CD4-positive, alpha-beta T cell treated with Interleukin-21 for 1 hour (primary cell): ENCODE data around the gene CCT8L2.
"Not testable (repeated sequence)": the region's sequence is repeated elsewhere in the genome, so short reads cannot be mapped to it uniquely, and the experiment has no call there.

Experiments
- DNase-seq: peaks from one replicate; pipeline ENCODE4 v3.0.0-alpha.2; 2020

CCT8L2 gene, protein sequence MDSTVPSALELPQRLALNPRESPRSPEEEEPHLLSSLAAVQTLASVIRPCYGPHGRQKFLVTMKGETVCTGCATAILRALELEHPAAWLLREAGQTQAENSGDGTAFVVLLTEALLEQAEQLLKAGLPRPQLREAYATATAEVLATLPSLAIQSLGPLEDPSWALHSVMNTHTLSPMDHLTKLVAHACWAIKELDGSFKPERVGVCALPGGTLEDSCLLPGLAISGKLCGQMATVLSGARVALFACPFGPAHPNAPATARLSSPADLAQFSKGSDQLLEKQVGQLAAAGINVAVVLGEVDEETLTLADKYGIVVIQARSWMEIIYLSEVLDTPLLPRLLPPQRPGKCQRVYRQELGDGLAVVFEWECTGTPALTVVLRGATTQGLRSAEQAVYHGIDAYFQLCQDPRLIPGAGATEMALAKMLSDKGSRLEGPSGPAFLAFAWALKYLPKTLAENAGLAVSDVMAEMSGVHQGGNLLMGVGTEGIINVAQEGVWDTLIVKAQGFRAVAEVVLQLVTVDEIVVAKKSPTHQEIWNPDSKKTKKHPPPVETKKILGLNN

DNA sequence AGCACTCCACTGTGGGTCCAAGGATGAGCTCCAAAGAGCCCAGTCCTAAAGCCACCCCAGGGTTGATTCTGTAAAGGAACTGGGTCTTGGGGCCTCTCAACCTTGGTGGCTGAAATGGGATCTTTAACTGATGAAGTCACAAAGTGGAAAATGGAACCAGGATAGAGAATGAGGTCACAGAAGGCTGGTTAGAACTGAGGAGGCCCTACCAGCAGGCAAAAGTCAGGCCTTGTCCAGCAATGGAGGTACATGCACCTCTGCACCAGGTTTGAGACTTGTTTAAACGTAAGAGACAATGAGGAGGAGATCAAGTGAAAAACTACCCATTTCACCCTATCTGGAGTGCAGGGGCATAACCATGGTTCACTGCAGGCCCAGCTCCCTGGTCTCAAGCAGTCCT, at the start of gene CCT8L2:
Gene CCT8L2 (minus strand): TSS at position 101 of the 400 bp plus-strand sequence. CDS start 260 bp downstream, outside the sequence.
- DNase-seq: not testable (repeated sequence)

GRCh38 chr22:16635442-16635841, 42.8 kb upstream of the CCT8L2 start:
- not testable (repeated sequence) for DNase-seq

DNA sequence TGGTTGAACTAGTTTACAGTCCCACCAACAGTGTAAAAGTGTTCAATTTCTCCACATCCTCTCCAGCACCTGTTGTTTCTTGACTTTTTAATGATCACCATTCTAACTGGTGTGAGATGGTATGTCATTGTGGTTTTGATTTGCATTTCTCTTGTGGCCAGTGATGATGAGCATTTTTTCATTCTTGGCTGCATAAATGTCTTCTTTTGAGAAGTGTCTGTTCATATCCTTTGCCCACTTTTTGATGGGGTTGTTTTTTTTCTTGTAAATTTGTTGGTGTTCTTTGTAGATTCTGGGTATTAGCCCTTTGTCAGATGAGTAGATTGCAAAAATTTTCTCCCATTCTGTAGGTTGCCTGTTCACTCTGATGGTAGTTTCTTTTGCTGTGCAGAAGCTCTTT, 41.5 kb upstream of the CCT8L2 start:
- DNase-seq: not testable (repeated sequence)

DNA sequence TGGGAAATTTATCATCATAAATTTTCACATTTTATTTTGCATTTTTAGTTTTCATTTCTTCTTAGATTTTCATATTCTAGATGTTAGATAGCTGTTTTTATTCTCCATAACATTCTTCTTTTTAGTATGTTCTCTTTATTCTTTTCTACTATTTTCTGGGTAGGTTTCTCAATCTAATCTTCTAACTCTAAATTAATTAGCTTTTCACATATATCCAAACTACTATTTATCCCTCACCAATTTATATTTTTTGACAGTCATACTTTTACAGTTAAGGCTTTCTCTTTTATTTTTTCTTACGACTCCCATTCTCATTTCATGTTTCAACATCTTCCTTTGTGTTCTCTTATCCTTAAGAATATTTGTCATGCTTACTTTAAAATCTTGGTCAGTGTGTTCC, 35.9 kb upstream of the CCT8L2 start:
- DNase-seq: not testable (repeated sequence)

GRCh38 chr22:16625018-16625417, 32.4 kb upstream of the CCT8L2 start:
- DNase-seq: not testable (repeated sequence)

DNA sequence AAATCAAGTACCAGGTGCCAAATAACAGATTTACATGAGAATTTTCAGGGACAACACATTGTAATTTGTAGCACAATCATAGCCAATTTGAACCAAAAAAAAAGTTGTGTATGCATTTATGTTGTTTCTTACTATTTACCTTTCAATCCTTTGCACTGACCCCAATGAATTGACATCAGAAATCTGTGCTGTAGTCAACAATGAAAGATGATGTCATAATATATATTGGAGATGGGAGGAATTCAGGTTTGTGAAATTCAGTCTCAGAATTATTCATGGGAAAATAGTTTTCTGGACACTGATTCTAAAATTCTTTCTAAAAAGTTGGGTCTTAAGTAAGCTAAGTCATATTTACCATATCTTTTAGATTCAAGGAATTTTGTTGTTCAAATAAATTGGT, 31.0 kb upstream of the CCT8L2 start:
- DNase-seq: not testable (repeated sequence)

GRCh38 chr22:16617516-16617915, 24.9 kb upstream of the CCT8L2 start:
- not testable (repeated sequence) for DNase-seq

DNA sequence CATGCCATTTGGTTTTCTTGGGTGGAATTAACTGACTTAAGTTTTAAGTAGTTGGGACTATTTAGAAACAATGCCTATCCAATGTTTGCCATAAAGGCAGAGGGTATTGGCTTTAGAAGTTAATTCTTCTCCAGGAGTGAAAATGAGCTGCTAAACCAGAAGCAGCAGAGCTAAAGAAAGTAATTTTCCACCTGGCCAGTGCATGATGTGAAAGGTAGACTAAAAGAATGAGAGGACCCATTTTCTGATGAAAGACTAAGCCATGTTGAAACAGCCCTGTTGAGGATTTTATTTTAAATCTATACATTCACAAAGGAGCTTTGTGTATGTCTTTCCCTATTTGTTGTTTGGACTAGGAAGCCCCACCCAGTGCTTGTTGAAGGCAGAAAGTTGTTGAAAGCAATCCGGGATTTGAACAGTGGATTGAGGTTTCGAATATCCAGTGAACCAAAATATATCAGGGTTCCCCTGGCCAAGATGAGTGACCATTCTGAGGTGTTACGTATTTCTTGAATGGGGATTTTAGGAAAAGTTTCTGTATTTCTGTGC, 23.9 kb upstream of the CCT8L2 start:
- DNase-seq: not testable (repeated sequence)

DNA sequence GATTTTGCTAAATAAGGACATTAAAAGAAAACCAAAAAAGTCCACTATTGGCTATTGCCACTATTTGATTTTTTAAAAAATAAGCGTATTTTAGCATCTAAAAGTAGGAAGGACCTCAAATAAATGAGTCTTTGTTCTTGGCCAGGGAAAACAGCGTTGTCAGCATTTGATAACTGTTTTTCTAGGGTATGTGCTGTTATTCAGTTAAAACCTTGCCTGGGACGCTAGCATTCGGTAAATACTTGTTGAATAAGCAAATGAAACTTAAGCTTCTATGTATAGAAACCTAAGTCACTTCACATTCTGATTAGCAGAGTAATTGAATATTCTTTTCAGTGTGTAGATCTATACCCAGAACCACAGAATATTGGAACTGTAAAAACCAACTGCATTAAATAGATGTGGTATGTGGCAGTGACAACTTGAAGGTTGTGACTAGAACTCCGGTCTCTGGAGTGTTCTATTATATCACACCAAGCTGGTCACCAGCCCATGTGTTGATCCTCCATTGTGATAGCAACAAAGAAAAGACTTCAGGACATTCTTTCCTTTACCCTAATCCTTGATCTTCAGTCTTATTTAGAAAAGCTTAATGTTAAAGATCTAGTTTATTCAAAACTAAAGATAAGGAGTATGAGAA, 23.1 kb upstream of the CCT8L2 start:
- DNase-seq: not testable (repeated sequence)

DNA sequence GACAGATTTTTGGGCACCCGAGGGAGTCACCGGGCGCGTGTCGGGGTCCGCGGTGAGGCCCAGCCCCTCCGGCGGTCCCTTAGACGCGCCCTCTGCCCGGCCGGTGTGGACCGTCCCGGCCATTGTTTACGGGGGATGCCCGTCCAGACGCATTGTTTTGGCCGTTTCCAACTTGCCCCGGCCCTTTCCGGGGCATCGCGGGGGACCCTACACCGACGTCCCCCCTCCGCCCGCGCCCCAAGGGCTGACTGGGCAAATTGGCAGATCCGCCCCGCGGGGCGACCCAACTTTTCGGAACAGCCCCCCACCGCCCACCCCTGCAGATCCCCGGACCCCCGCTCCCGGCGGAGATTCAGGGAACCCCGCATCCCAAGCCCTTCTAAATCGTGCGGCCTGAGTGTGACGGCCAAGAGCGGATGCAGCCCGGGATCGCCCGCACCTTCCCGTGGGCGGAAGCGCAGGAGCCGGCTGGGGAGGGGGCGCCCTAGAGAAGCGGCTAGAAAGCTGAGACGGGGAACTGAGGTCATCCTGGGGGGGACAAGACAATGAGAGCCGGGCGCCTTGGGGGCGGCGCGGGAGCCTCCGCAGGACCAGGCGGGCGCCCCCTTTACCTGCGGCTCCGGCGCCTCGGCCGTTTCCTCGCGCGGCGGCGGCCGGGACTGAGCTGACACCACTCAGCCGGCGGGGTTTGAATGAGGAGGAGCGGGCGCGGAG, 17.1 kb upstream of the CCT8L2 start:
- DNase-seq: no peak

DNA sequence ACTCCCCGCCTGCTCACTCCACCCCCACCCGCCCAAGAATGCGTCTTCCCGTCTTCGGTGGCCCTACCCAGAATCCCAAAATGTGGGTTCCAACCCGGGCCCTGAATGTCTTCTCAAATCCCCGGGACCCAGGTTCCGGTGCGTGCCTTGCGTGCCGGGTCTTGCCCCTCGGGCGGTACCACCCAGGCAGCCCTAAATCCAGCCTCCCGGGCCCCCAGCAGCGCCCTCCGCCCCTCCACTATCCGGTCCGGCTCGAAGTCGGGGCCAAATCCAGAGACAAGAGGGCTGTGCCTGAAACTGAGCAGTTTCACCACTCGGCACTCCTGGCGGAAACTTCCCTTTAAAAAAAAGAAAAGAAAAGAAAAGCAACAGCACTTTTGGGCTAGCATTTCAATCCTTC, 16.3 kb upstream of the CCT8L2 start:
- DNase-seq: no peak

DNA sequence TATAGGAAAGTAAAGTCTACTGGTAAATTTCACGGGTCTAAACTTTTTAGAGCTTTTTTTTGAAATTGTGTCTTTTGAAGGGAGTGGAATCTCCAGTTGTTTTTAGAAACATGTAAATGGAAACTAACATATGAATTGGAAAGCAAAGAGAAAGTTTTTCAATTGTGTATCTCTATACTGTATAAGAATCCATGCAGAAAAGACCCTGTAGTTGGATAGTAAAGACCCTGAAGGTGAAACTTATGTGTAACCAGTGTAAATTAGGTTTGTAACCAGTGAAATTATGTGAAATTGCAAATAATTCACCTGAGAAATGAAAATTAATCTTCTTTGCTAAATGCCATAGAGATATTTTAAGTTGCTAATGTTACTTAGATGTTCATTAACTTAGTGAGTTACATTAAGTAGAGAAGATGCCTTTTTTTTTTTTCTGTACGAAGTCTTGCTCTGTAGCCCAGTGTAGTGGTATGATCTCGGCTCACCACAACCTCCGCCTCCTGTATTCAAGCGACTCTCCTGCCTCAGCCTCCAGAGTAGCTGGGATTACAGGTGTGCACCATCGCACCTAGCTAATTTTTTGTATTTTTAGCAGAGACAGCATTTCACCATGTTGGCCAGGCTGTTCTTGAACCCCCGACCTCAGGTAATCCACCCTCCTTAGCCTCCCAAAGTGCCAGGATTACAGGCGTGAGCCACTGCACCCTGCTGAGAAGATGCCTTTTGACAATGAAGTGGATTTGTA, 11.8 kb upstream of the CCT8L2 start:
- not testable (repeated sequence) for DNase-seq

GRCh38 chr22:16603770-16604242, 11.2 kb upstream of the CCT8L2 start:
- not testable (repeated sequence) for DNase-seq

DNA sequence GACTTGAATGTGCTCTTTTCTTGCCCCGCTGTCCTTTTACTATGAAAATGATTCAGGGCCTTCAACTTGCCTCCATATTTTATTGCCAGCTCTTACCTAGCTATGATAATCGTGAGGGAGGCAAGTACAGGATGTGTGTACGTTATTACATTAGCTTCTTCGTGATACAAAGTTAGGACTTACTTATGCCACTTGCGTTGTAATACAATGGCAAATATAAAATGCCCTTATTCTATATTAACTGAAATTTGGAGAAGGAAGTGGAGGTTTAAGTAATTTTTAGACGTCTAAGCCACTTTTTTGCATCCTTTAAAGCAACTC, 10.8 kb upstream of the CCT8L2 start:
- no peak for DNase-seq

DNA sequence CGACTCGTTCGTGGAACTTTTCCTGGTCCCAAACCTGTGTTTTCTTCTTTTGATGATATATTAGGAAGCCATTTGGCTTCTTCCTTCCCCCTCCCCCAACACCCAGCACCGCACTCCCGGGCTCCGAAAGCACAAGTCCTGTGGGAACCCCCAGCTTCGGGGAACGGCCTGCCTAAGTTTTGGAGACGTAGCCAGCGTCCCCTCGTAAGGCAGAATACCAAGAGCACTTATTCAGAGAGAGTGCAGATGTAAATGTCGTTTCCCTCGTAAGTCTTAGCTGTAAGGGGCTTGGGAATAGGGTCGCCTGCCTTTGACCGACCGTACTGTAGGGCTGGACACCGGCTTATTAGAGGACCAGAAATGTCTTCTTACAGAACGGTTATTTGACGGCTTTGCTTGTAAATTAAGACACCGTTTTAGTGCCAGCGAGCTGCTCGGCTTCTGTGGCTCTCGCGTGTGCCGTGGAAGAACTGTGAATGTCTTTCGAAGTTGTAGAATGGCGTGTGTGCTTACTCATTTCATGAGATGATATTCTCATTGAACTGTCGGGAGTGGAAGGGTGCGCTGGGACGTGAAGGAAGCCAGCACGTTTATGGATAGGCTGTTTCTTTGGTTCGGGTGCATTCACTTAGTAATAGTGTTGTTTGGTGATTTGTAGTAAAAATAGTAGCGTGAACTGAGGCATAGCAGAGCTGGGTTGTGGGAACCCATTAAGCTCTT, 10.3 kb upstream of the CCT8L2 start:
- DNase-seq: not testable (repeated sequence)

DNA sequence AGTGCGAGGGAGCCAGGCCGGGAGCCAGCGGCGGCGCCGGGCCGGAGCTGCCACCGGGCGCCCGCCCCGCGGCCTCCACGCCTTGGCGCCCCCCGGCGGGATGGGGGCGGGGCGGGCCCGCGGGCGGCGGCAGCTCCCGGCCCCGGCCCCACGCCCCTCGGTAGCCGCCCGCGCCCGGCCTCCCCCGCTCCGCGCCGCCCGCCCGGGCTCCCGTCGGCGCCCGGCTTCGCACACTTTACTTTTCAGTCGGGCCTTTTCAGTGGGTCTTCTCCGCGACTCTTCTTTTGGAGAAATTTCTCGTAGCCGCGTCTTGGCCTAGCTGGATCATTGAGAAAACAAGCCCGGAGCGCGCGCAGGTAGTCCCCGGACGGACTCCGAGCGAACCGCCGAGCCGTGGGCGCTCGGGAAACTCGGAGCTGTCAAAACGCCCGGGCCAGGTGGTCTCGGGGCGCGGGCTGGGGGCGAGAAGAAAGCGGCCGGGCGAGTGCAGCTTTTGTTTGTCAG, 9.7 kb upstream of the CCT8L2 start:
- not testable (repeated sequence) for DNase-seq

GRCh38 chr22:16601437-16602223, 9.0 kb upstream of the CCT8L2 start:
- no peak for DNase-seq

- peak; percentile 30 for DNase-seq
Observed at GRCh38 chr22:16600644-16601436, 8.2 kb upstream of the CCT8L2 start.

GRCh38 chr22:16599648-16600047, 7.0 kb upstream of the CCT8L2 start:
- not testable (repeated sequence) for DNase-seq

DNA sequence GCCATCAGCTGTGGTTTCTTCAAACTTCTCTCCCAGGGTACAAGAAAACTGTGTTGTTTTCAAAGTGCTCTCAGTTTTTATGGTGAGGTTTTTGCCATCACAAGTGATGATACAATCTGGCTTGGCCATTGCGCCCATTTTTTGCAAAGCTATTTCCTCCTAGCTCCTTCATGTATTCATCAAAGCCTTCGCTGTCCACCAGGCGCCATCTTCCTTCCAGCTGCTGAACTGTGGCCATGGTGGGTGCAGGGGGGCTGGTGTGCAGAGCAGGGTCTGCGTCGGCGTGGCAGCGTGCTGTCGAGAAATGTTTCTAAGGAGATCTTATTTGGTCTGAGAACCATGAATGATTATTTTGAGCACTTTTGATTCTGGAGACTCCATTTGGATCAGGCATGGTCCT, 2.6 kb upstream of the CCT8L2 start:
- DNase-seq: not testable (repeated sequence)
